H1 (cell line): ENCODE data around the gene PODN. TPM values are rescaled to one million over a fixed set of nuclear protein-coding genes. Genes with fewer than 3 reads are reported as not detected.

Source experiments
- CTCF ChIA-PET: fragments of 300-600 bp; sonication (Branson Sonifier 250); formaldehyde crosslinking; loops from one replicate; lab custom pipeline; 2021; ENCODE audit not compliant: partially characterized antibody; lab: Charles Lee
- POLR2A ChIA-PET: fragments of 300-600 bp; sonication (Branson Sonifier 250); formaldehyde crosslinking; loops from one replicate; lab custom pipeline; 2021; ENCODE audit warnings: inconsistent platforms; ENCODE audit not compliant: partially characterized antibody; lab: Charles Lee
- DNase-seq, 2 experiments: peaks; one replicate each; pipeline versions ENCODE4 v3.0.0 to v3.0.0-alpha.2; 2010 to 2022; ENCODE audit warnings: low spot score in 2 of 2, low read depth in 1 of 2, mixed read lengths in 1 of 2
- FAIRE-seq: peaks from 2 replicates; lab custom pipeline; 2011; peaks lifted over from hg19 to GRCh38; lab: Jason Lieb, UNC
- H2AFZ ChIP-seq: 2 replicates; pipeline ENCODE4 v1.8.1; 2012; ENCODE audit warnings: low read length, inconsistent platforms
- H2AK5ac ChIP-seq: 2 replicates; pipeline ENCODE4 v1.6.1; 2013; ENCODE audit warnings: low read depth, low read length
- H2BK120ac ChIP-seq: replicated peaks from 2 replicates; pipeline ENCODE3; 2013; ENCODE audit warnings: low read depth, low read length, inconsistent platforms
- H2BK12ac ChIP-seq: 2 replicates; pipeline ENCODE4 v1.6.1; 2013; ENCODE audit warnings: low read depth, low read length
- H2BK15ac ChIP-seq: 2 replicates; pipeline ENCODE4 v1.6.1; 2013; ENCODE audit warnings: low read length
- H2BK20ac ChIP-seq: 2 replicates; pipeline ENCODE4 v1.6.1; 2013; ENCODE audit warnings: low read length
- H2BK5ac ChIP-seq: 2 replicates; pipeline ENCODE4 v1.6.1; 2013; ENCODE audit warnings: low read depth, low read length
- H3K14ac ChIP-seq: 2 replicates; pipeline ENCODE4 v1.6.1; 2013; ENCODE audit warnings: inconsistent platforms; ENCODE audit not compliant: insufficient read length
- H3K18ac ChIP-seq: 2 replicates; pipeline ENCODE4 v1.6.1; 2013; ENCODE audit warnings: low read length; ENCODE audit errors: extremely low read depth
- H3K23ac ChIP-seq: 2 replicates; pipeline ENCODE4 v1.6.1; 2013; ENCODE audit warnings: inconsistent platforms; ENCODE audit not compliant: insufficient read length
- H3K23me2 ChIP-seq: 2 replicates; pipeline ENCODE4 v1.6.1; 2013; ENCODE audit warnings: low read depth, low read length
- H3K27ac ChIP-seq: 2 replicates; pipeline ENCODE4 v1.6.1; 2011; ENCODE audit warnings: low read depth, low read length, inconsistent platforms
- H3K27me3 ChIP-seq, 4 experiments: replicated peaks in 1 of 4; 1 replicate in 1 of 4; 2 replicates in 3 of 4; pipeline versions ENCODE4 v1.6.1 to v1.8.1; 2011 to 2013; ENCODE audit warnings: low read length in 3 of 4, mild to moderate bottlenecking in 3 of 4, inconsistent platforms in 2 of 4, mixed read lengths in 2 of 4, moderate library complexity in 1 of 4; ENCODE audit not compliant: control insufficient read depth in 3 of 4, insufficient read depth in 3 of 4; ENCODE audit errors: extremely low read depth in 1 of 4
- H3K36me3 ChIP-seq, 4 experiments: 2 replicates each; pipeline versions ENCODE4 v1.6.1 to v1.8.1; 2011 to 2013; ENCODE audit warnings: mild to moderate bottlenecking in 4 of 4, low read length in 3 of 4, moderate library complexity in 2 of 4, control low read depth in 1 of 4, inconsistent platforms in 1 of 4; ENCODE audit not compliant: insufficient read depth in 4 of 4, control insufficient read depth in 2 of 4
- H3K4ac ChIP-seq: replicated peaks from 2 replicates; pipeline ENCODE3; 2013; ENCODE audit warnings: low read length, low read depth, mixed read lengths, inconsistent platforms; ENCODE audit not compliant: insufficient read length
- H3K4me1 ChIP-seq, 4 experiments: replicated peaks in 1 of 4; 1 replicate in 1 of 4; 2 replicates in 3 of 4; pipeline versions ENCODE4 v1.6.1 to v1.8.1; 2011 to 2013; ENCODE audit warnings: low read length in 3 of 4, inconsistent platforms in 2 of 4, mixed read lengths in 1 of 4; ENCODE audit not compliant: insufficient read depth in 4 of 4, control insufficient read depth in 3 of 4
- H3K4me2 ChIP-seq, 2 experiments: 2 replicates each; pipeline versions ENCODE4 v1.6.1 to v1.8.1; 2011 to 2013; ENCODE audit warnings: low read depth in 2 of 2, low read length in 2 of 2, control low read depth in 1 of 2, inconsistent platforms in 1 of 2, mild to moderate bottlenecking in 1 of 2; ENCODE audit not compliant: insufficient read depth in 1 of 2
- H3K4me3 ChIP-seq, 4 experiments: fragments of 200-600, 300-600 bp in 1 of 4; sonication (generic), shearing (Covaris generic), sonication (Bioruptor Twin) in 1 of 4; 2 replicates each; pipeline versions ENCODE4 v1.5.1 to v1.8.1; 2011 to 2016; ENCODE audit warnings: low read length in 4 of 4, low read depth in 3 of 4, control low read depth in 2 of 4, inconsistent platforms in 2 of 4, mild to moderate bottlenecking in 2 of 4, mixed read lengths in 1 of 4, moderate library complexity in 1 of 4; ENCODE audit not compliant: insufficient read depth in 2 of 4; ENCODE audit errors: extremely low read depth in 1 of 4
- H3K56ac ChIP-seq: replicated peaks from 2 replicates; pipeline ENCODE3; 2013; ENCODE audit warnings: low read depth, mild to moderate bottlenecking, mixed read lengths, low read length, inconsistent platforms; ENCODE audit not compliant: insufficient read length
- H3K79me1 ChIP-seq: 2 replicates; pipeline ENCODE4 v1.6.1; 2013; ENCODE audit warnings: low read depth, low read length, control low read depth
- H3K79me2 ChIP-seq, 2 experiments: 2 replicates each; pipeline versions ENCODE4 v1.6.1 to v1.8.1; 2012 to 2013; ENCODE audit warnings: low read length in 2 of 2, mild to moderate bottlenecking in 2 of 2, inconsistent platforms in 1 of 2; ENCODE audit not compliant: insufficient read depth in 2 of 2, control insufficient read depth in 1 of 2
- H3K9ac ChIP-seq, 4 experiments: replicated peaks in 1 of 4; 1 replicate in 1 of 4; 2 replicates in 3 of 4; pipeline versions ENCODE4 v1.6.1 to v1.8.1; 2011 to 2013; ENCODE audit warnings: low read depth in 3 of 4, low read length in 3 of 4, control low read depth in 2 of 4, mild to moderate bottlenecking in 2 of 4, moderate library complexity in 2 of 4, inconsistent platforms in 1 of 4; ENCODE audit errors: extremely low read depth in 1 of 4
- H3K9me3 ChIP-seq, 2 experiments: 2 replicates each; pipeline versions ENCODE4 v1.6.1 to v1.8.1; 2012 to 2013; ENCODE audit warnings: mild to moderate bottlenecking in 2 of 2, moderate library complexity in 2 of 2, control low read depth in 1 of 2, inconsistent platforms in 1 of 2, low read depth in 1 of 2, low read length in 1 of 2, mixed read lengths in 1 of 2; ENCODE audit not compliant: insufficient read depth in 2 of 2
- H4K20me1 ChIP-seq, 2 experiments: replicated peaks in 1 of 2; 2 replicates each; pipeline versions ENCODE3 to v1.8.1; 2011 to 2013; ENCODE audit warnings: inconsistent platforms in 2 of 2, low read length in 2 of 2, mild to moderate bottlenecking in 1 of 2; ENCODE audit not compliant: insufficient read depth in 2 of 2, control insufficient read depth in 1 of 2
- H4K5ac ChIP-seq: 2 replicates; pipeline ENCODE4 v1.6.1; 2013; ENCODE audit warnings: low read length, low read depth, mixed read lengths, inconsistent platforms; ENCODE audit not compliant: insufficient read length
- H4K8ac ChIP-seq: 2 replicates; pipeline ENCODE4 v1.8.0; 2013; ENCODE audit warnings: mild to moderate bottlenecking, moderate library complexity, low read length, inconsistent platforms; ENCODE audit not compliant: insufficient read depth; ENCODE audit errors: extremely low read depth
- H4K91ac ChIP-seq: replicated peaks from 2 replicates; pipeline ENCODE3; 2013; ENCODE audit warnings: low read length, mixed read lengths, inconsistent platforms; ENCODE audit not compliant: insufficient read length
- CTCF ChIP-seq, 3 experiments: IDR thresholded peaks; 1 replicate in 2 of 3; 2 replicates in 1 of 3; pipeline versions ENCODE4 v1.5.1 to v1.6.1; 2011; ENCODE audit warnings: low read length in 3 of 3, mild to moderate bottlenecking in 3 of 3, inconsistent platforms in 2 of 3, low read depth in 1 of 3, moderate library complexity in 1 of 3; ENCODE audit not compliant: insufficient read depth in 1 of 3; ENCODE audit errors: control extremely low read depth in 1 of 3
- SRF ChIP-seq: IDR thresholded peaks from 2 replicates; pipeline ENCODE4 v1.6.1; 2011; ENCODE audit warnings: mild to moderate bottlenecking, low read depth, low read length, moderate library complexity
- YY1 ChIP-seq: IDR thresholded peaks from 2 replicates; pipeline ENCODE4 v1.6.1; 2011; ENCODE audit warnings: low read depth, mild to moderate bottlenecking, low read length
- WGBS, 2 experiments: shearing (Covaris generic) in 1 of 2; methylation state at CpG; one replicate each; pipeline versions ENCODE4 v1.1.6 to v1.1.7; 2013 to 2015; ENCODE audit warnings: low lambda C conversion rate in 2 of 2, mixed read lengths in 2 of 2, inconsistent platforms in 1 of 2, low coverage in 1 of 2, missing lambda C conversion rate in 1 of 2; ENCODE audit not compliant: insufficient replicate concordance in 2 of 2, insufficient coverage in 1 of 2, insufficient read length in 1 of 2; ENCODE audit errors: extremely low coverage in 1 of 2, missing lambda C conversion rate in 1 of 2; 5-methylcytosine and 5-hydroxymethylcytosine counted together
- polyA plus RNA-seq, 7 experiments: library from polyadenylated mRNA; depleted of rRNA in 3 of 7; stranded (reverse) in 5 of 7; unstranded in 2 of 7; fragments of >200 nt in 5 of 7; fragments of 200-250 nt in 2 of 7; gene quantifications; 1 replicate in 5 of 7; 2 replicates in 1 of 7; 4 replicates in 1 of 7; pipeline versions ENCODE4 v1.2.1 to v1.2.3, GENCODE V29; 2011 to 2013; ENCODE audit warnings: missing spikeins in 2 of 7, mixed read lengths in 2 of 7
- total RNA-seq: library from RNA; stranded (reverse); fragmentation: NEBNext Ultra II Directional; extraction: Animal tissue kit (Norgen Biotek cat#: 25700); gene quantifications from 2 replicates; pipeline ENCODE4 v1.2.1, GENCODE V29; 2021

The PODN gene
- total and polyA plus RNA-seq, 2 of the 8 experiments (the other 6 are each of a cell fraction or from before 2014, with no cell fraction given), result 0.11 to 0.17 TPM

- CTCF ChIA-PET, result interaction anchor here (1.2 to 3.7 kb wide), 6 partner anchors 9 to 115 kb away, joined by 3 to 14 read pairs (median 5); partner anchors contain the start of gene PODN
- no peak overlapping the region for H2AFZ ChIP-seq
- POLR2A ChIA-PET, result interaction anchor here (1.1 kb wide), 2 partner anchors 37 to 53 kb away, joined by 3 to 4 read pairs; no protein-coding TSS in a partner anchor
These were observed 8.6 kb downstream of the PODN start for GRCh38 chr1:53070621-53071020.

More at GRCh38 chr1:53070621-53071020, 8.6 kb downstream of the PODN start:
- Histone ChIP-seq H3K9ac (no peak overlapping the region), H3K4ac (no peak overlapping the region), H3K23ac (no peak overlapping the region), H2BK20ac (no peak overlapping the region), H3K4me2 (no peak overlapping the region), H4K20me1 (no peaks in the 10 kb centered on the region), H4K91ac (no peak overlapping the region), H4K8ac (no peak overlapping the region; the same call in 1 of the 2 replicates), H3K79me1 (no peaks in the 10 kb centered on the region), H3K27ac (no peak overlapping the region), H4K5ac (no peak overlapping the region), H3K27me3 (no peaks in the 10 kb centered on the region; a peak in 2 of 7 replicates), H3K36me3 (no peaks in the 10 kb centered on the region), H3K4me3 (no peak overlapping the region), H2BK120ac (no peak overlapping the region), H3K14ac (no peak overlapping the region), H2AK5ac (no peak overlapping the region), H3K18ac (no peak overlapping the region), H3K4me1 (peaks cover 0 to 6% (median 0%) of the 10 kb centered on the region in 4 experiments; a peak in 2 of 7 replicates), H3K56ac (no peak overlapping the region), H2BK12ac (no peak overlapping the region), H2BK5ac (no peak overlapping the region), H3K23me2 (peaks cover 2% of the 10 kb centered on the region; the same call in 1 of the 2 replicates), H3K79me2 (no peaks in the 10 kb centered on the region), H2BK15ac (no peak overlapping the region), H3K9me3 (no peaks in the 10 kb centered on the region)
- no peak for FAIRE-seq
- WGBS, 2 experiments, result 97% methylated on average over 12 of the region's 12 CpGs; no CpG with 5 or more reads in 1 of the 2 experiments
- DNase-seq, result peak in 1 of 2 experiments; percentile 40
- TF ChIP-seq SRF, result no peak
- TF ChIP-seq YY1, result no peak
- no peak for TF ChIP-seq CTCF (IDR thresholded peaks at IDR 0.05; ENCODE audit: control extremely low read depth in 1 of 3, insufficient read depth in 1 of 3, low read depth in 1 of 3, low read length in 3 of 3)
